Measurements from ENCODE around the gene AGBL4.

- TF ChIP-seq KDM4B (CRISPR knock-in tag; IDR thresholded peaks at IDR 0.05) (no peak), PAWR (CRISPR knock-in tag; IDR thresholded peaks at IDR 0.05; ENCODE audit: borderline replicate concordance) (no peak), EEA1 (CRISPR knock-in tag; IDR thresholded peaks at IDR 0.05; ENCODE audit: borderline replicate concordance) (no peak), HNRNPLL (IDR thresholded peaks at IDR 0.05; ENCODE audit: low read depth, low read length, poor library complexity, severe bottlenecking) (no peak), CBX5 (CRISPR knock-in tag; IDR thresholded peaks at IDR 0.05; ENCODE audit: borderline replicate concordance) (no peak)
- TF ChIP-seq, protein P1, sequence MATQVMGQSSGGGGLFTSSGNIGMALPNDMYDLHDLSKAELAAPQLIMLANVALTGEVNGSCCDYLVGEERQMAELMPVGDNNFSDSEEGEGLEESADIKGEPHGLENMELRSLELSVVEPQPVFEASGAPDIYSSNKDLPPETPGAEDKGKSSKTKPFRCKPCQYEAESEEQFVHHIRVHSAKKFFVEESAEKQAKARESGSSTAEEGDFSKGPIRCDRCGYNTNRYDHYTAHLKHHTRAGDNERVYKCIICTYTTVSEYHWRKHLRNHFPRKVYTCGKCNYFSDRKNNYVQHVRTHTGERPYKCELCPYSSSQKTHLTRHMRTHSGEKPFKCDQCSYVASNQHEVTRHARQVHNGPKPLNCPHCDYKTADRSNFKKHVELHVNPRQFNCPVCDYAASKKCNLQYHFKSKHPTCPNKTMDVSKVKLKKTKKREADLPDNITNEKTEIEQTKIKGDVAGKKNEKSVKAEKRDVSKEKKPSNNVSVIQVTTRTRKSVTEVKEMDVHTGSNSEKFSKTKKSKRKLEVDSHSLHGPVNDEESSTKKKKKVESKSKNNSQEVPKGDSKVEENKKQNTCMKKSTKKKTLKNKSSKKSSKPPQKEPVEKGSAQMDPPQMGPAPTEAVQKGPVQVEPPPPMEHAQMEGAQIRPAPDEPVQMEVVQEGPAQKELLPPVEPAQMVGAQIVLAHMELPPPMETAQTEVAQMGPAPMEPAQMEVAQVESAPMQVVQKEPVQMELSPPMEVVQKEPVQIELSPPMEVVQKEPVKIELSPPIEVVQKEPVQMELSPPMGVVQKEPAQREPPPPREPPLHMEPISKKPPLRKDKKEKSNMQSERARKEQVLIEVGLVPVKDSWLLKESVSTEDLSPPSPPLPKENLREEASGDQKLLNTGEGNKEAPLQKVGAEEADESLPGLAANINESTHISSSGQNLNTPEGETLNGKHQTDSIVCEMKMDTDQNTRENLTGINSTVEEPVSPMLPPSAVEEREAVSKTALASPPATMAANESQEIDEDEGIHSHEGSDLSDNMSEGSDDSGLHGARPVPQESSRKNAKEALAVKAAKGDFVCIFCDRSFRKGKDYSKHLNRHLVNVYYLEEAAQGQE (IDR thresholded peaks at IDR 0.05; ENCODE audit: borderline replicate concordance in 1 of 2, low read depth in 1 of 2, low read length in 2 of 2): no peak
These were observed 686.5 kb downstream of the AGBL4 start for GRCh38 chr1:49337251-49337650.
